ENCODE results near the gene RPL37A.
A peak's percentile ranks its signal among the peaks of the same experiment; 100 is the strongest.

The RPL37A gene

DNA sequence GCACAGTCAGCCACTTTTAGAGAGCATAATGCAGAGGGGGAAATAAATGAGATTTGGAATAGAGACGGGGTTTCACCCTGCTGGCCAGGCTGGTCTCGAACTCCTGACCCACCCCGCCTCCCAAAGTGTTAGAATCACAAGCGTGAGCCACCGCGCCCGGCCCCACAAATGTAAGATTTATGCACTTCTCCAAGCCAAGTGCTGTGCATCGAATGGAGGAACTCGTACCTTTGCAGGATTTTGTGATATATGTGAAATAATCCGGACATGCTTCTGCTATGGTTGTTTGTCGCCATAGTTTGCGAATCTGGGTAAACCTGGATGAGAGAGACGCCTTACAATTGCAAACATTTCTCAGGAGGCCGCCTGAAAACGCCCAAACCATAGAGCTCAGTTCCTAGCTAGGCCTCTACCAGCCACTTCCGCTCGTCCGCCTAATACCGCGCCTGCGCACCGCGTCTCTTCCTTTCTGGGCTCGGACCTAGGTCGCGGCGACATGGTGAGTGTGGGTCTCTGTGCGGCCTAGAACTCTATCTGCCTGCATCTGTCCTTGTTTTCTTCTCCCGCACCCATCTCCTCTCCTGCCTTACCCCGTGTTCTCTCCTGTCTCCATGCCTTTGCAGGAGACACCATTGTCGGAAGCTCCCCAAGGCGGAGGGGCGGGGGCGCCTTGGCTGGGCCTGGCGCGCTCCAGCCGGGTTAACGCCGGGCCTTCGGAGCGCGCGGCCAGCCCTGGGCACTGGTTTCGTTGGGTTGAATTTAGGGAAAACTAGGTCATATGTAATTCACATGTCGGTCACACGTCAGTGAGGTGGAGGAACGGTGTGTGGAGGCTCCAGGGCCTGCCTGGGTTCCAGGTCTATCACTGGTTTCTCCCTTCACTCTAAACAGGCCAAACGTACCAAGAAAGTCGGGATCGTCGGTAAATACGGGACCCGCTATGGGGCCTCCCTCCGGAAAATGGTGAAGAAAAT is at the start of gene RPL37A:
Gene RPL37A (plus strand): TSS at position 466 of the 974 bp plus-strand sequence. CDS start 31 bp downstream, at position 497.
- Histone ChIP-seq H3K4me3 (peak within 1 kb of the TSS; percentile 96), H3K27ac (peak within 1 kb of the TSS; percentile 70 to 91)
- peak; percentile 93 for DNase-seq (ENCODE audit: low spot score)
- TF ChIP-seq, protein P1, sequence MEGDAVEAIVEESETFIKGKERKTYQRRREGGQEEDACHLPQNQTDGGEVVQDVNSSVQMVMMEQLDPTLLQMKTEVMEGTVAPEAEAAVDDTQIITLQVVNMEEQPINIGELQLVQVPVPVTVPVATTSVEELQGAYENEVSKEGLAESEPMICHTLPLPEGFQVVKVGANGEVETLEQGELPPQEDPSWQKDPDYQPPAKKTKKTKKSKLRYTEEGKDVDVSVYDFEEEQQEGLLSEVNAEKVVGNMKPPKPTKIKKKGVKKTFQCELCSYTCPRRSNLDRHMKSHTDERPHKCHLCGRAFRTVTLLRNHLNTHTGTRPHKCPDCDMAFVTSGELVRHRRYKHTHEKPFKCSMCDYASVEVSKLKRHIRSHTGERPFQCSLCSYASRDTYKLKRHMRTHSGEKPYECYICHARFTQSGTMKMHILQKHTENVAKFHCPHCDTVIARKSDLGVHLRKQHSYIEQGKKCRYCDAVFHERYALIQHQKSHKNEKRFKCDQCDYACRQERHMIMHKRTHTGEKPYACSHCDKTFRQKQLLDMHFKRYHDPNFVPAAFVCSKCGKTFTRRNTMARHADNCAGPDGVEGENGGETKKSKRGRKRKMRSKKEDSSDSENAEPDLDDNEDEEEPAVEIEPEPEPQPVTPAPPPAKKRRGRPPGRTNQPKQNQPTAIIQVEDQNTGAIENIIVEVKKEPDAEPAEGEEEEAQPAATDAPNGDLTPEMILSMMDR (IDR thresholded peaks at IDR 0.05) = no peak

DNA sequence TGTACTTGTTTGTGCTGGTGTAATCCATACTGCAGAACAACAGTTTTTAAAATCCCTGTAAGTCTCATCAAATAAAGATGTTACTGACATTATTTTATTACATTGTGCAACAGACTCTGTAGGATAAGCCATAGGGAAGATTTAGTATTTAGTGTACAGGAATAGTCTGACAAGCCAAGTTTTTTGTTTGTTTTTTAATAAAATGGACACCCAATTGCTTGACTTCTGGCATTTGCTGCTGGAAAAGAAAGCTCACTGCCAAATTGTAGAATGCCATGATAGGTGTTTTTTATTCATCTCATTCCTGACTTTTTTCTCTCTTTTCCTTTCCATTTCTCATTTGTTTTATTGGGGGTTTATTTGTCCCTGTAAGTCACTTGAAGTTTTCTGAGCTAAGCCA is 48.3 kb upstream of the RPL37A start:
- TF ChIP-seq, protein P1 (IDR thresholded peaks at IDR 0.05) = no peak
- DNase-seq (ENCODE audit: low spot score) = no peak
- H3K4me3 ChIP-seq = no peak overlapping the region
- no peak overlapping the region for H3K27ac ChIP-seq

DNA sequence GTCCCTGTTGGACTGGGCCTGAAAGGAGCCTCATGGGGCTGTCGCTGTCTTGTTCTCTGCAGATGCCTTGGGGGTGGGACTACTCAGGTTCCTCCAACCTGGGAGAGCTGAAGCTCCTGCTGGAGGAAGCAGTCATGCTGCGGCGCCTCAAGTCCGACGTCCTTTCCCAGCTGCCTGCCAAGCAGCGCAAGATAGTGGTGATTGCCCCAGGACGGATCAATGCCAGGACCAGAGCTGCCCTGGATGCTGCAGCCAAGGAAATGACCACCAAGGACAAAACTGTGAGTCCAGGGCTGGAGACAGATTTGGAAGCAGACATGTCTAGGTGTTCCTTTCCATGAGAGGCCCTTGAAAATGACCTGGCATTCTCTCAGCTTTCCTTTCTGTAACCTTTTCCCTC is 47.9 kb upstream of the RPL37A start:
- H3K27ac ChIP-seq = no peak overlapping the region
- TF ChIP-seq, protein P1 (IDR thresholded peaks at IDR 0.05) = no peak
- H3K4me3 ChIP-seq = no peak overlapping the region
- DNase-seq (ENCODE audit: low spot score) = no peak

DNA sequence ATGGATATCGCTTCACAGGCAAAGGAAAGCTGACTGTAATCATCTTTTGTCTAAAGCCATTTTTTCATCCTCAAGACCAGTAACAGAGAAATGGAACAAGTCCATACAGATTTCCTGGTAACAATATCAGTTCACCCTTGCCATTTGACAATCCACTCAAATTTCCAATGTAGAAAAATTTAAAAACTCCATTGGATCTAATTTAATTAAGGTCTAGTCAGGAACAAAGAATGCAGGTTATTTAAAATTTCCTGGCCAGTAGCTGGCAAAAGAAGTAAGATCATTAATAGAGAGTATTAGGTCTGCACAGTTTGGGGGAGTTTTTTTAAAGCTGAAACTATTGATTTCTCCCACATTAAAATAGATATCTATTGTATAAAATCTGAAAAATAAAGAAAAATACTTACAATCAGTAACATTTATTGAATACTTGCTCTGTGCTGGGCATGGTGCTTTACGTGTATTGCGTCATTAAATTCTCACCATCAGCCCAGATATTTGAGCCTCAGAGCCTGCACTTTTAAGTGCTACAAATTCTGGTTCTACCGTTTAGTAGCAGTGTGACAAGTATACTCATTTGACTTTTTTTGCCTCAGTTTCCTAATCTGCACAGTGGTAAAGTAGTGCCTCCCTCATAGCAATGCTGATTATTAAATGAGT is 44.6 kb upstream of the RPL37A start:
- no peak for DNase-seq (ENCODE audit: low spot score)
- Histone ChIP-seq H3K4me3 (no peak overlapping the region), H3K27ac (no peak overlapping the region)
- TF ChIP-seq, protein P1 (IDR thresholded peaks at IDR 0.05) = no peak

DNA sequence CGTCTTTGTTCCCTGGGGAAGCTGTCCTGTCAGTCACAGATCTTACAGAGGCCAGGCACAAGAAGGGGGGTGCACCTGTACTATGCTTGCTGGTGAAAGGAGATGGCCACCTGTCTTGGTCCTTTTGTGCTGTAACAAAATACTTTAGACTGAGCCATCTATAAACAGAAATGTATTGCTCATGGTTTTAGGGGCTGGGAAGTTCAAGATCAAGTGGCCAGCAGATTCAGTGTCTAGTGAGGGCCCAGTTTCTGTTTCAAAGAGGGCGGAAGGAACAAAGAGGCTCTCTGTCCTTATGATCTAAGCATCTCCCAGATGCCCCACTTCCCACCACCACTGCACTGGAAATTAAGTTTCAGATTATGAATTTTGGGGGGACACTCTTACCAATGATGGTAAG is 35.5 kb upstream of the RPL37A start:
- DNase-seq (ENCODE audit: low spot score) = no peak
- Histone ChIP-seq H3K27ac (no peak overlapping the region), H3K4me3 (no peak overlapping the region)
- TF ChIP-seq, protein P1 (IDR thresholded peaks at IDR 0.05) = no peak

DNA sequence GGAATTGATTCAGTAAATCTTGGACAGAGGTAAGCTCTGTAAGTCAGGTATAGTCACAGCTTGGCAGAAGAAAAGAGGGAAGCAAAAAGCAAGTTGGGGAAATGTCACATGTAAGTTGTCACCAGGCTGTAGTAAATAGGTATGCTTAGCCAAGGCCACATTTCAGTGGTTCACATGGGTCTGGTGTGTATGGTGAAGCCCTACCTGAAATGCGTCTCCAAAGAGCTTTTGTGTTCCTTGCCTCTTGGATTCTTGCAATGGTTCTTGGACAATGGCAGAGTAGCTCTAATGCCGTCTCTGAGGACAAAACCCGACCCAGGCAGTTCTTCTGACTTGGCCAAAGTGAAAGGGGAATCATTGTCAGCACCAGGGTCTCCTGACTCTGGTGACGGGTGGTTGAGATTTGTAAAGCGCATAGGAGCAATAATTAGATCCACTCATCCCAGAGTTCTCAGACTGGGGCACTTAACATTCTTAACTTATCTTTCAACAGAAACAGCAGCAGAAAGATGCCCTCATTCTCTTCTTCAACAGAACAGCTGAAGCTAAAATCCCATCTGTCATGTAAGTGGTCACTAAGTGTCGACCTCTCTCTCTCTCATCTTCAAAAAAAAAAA is 34.4 kb upstream of the RPL37A start:
- no peak for DNase-seq (ENCODE audit: low spot score)
- Histone ChIP-seq H3K4me3 (no peak overlapping the region), H3K27ac (no peak overlapping the region)
- TF ChIP-seq, protein P1 (IDR thresholded peaks at IDR 0.05) = no peak

All from coronary artery (tissue), 2 donors.